Mesodermal cell (in vitro differentiated cells): ENCODE measurements around the gene PKP1.

Experiments used
- H3K27ac ChIP-seq: 2 replicates; pipeline ENCODE4 v1.7.0; 2013; ENCODE audit warnings: mild to moderate bottlenecking, low read depth, low read length, moderate library complexity; ENCODE audit not compliant: severe bottlenecking
- H3K36me3 ChIP-seq: 2 replicates; pipeline ENCODE4 v1.7.1; 2013; ENCODE audit warnings: mild to moderate bottlenecking, low read length, moderate library complexity; ENCODE audit not compliant: control insufficient read depth, insufficient read depth
- H3K4me1 ChIP-seq: one replicate; pipeline ENCODE4 v1.7.1; 2013; ENCODE audit warnings: mild to moderate bottlenecking, low read length; ENCODE audit not compliant: insufficient read depth, control insufficient read depth, poor library complexity, severe bottlenecking
- H3K4me3 ChIP-seq: 2 replicates; pipeline ENCODE4 v1.7.0; 2013; ENCODE audit warnings: low read length, control low read depth, mild to moderate bottlenecking; ENCODE audit not compliant: insufficient read depth, poor library complexity, severe bottlenecking; ENCODE audit errors: extremely low read depth
- H3K9me3 ChIP-seq: 2 replicates; pipeline ENCODE4 v1.7.1; 2013; ENCODE audit warnings: mild to moderate bottlenecking, low read length, moderate library complexity; ENCODE audit not compliant: control insufficient read depth
- WGBS, 2 experiments: methylation state at CpG; one replicate each; pipeline ENCODE4 v1.1.5; 2013; ENCODE audit warnings: missing lambda C conversion rate in 2 of 2; ENCODE audit not compliant: insufficient coverage in 2 of 2; 5-methylcytosine and 5-hydroxymethylcytosine counted together

Gene PKP1

DNA sequence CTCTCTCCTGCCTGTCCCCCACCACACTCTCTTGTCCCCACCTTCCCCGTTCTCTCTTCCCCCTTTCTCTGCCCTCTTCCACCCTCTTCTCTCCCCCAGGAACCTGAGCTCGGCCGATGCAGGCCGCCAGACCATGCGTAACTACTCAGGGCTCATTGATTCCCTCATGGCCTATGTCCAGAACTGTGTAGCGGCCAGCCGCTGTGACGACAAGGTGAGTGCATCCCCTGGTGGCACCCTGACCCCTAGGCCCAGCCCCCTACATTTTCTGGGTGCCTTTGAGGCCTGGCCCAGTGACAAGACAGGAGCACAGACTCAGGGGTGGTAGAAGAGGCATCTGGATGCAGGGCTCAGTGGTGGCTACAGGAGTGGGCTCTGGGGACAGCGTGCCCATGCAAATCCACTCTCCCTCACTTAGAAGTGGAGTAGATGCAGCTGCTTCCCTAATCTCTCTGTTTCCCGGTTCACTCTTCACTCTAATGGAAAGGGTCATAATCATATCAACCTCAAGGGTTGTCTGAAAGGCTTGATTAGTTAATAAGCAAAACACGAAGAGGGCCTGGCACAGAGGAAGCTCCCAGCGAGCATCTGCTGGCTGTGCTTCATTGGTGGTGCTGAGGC, 37.0 kb downstream of the PKP1 start:
- WGBS, 2 experiments = 90% methylated on average over 7 to 9 of the region's 12 CpGs
- H3K4me3 ChIP-seq = no peak overlapping the region

GRCh38 chr1:201321826-201322390, 38.6 kb downstream of the PKP1 start:
- 88 to 89% methylated on average over 13 to 15 of the region's 15 CpGs for WGBS, 2 experiments
- no peak overlapping the region for H3K4me3 ChIP-seq
- H3K9me3 ChIP-seq = no peaks in the 10 kb centered on the region
- H3K36me3 ChIP-seq = no peaks in the 10 kb centered on the region
- no peaks in the 10 kb centered on the region for H3K4me1 ChIP-seq
- no peak overlapping the region for H3K27ac ChIP-seq

More for the DNA sequence above, 37.0 kb downstream of the PKP1 start:
- Histone ChIP-seq H3K27ac (no peak overlapping the region), H3K36me3 (no peaks in the 10 kb centered on the region), H3K9me3 (no peaks in the 10 kb centered on the region), H3K4me1 (no peaks in the 10 kb centered on the region)

DNA sequence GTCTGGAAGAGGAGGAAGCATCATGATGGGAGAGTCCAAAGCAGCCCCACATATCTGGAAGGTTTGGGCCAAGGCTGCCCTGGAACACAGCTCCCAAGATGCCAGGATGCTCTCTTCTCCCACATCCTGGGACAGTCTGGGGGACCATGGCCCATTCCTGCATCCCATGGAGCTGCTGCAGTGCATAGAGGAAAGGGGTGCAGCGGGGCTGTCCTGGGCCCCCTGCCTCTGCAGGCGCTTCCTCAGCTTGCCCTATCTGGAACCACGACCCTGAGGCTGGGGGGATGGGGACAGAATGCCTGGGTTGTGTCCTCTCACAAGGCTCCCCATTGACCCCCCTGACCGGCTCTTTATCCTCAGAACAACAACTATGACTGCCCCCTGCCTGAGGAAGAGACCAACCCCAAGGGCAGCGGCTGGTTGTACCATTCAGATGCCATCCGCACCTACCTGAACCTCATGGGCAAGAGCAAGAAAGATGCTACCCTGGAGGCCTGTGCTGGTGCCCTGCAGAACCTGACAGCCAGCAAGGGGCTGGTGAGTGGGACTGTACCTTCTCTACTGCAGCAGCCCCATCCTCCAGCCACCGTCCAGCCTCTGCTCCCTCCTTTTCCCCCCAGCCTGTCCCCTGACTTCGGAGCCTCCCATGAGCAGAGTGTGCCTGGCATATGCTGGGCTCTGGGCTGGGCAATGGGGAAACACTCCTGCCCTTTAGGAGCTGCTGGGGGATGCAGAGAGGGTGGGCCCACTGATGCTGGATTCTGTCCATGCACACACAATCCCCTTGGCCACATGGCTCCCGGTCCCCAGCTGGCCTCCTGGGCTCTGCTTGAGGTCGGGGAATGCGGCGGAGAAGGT, 39.6 kb downstream of the PKP1 start:
- 88 to 90% methylated on average over 7 to 10 of the region's 12 CpGs for WGBS, 2 experiments
- Histone ChIP-seq H3K36me3 (no peaks in the 10 kb centered on the region), H3K4me1 (no peaks in the 10 kb centered on the region), H3K4me3 (no peak overlapping the region), H3K27ac (no peak overlapping the region), H3K9me3 (no peaks in the 10 kb centered on the region)

DNA sequence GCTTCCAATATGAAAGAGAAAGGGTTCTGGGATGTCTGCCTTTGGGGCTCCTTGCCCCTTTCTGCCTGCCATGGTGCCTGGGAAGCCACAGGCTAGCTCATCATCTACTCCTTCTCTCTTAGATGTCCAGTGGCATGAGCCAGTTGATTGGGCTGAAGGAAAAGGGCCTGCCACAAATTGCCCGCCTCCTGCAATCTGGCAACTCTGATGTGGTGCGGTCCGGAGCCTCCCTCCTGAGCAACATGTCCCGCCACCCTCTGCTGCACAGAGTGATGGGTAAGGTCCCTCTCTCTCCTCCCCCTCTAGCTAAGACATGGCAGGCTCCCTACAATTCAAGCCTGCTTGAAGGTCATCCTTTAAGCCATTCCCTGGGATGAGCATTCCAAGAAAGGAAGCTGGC, 41.0 kb downstream of the PKP1 start:
- H3K27ac ChIP-seq = no peak overlapping the region
- H3K36me3 ChIP-seq = no peaks in the 10 kb centered on the region
- WGBS, 2 experiments = 87 to 100% methylated on average over 3 of the region's 4 CpGs
- no peaks in the 10 kb centered on the region for H3K4me1 ChIP-seq
- no peaks in the 10 kb centered on the region for H3K9me3 ChIP-seq
- no peak overlapping the region for H3K4me3 ChIP-seq

- Histone ChIP-seq H3K27ac (no peak overlapping the region), H3K4me3 (no peak overlapping the region), H3K4me1 (no peaks in the 10 kb centered on the region), H3K36me3 (no peaks in the 10 kb centered on the region), H3K9me3 (no peaks in the 10 kb centered on the region)
- WGBS, 2 experiments = 69 to 79% methylated on average over 11 to 13 of the region's 16 CpGs
Observed at GRCh38 chr1:201324821-201325677, 41.7 kb downstream of the PKP1 start.

GRCh38 chr1:201325678-201326060, 42.4 kb downstream of the PKP1 start:
- WGBS, 2 experiments = 94 to 96% methylated on average over 8 of the region's 8 CpGs
- Histone ChIP-seq H3K4me1 (no peaks in the 10 kb centered on the region), H3K36me3 (no peaks in the 10 kb centered on the region), H3K9me3 (no peaks in the 10 kb centered on the region), H3K4me3 (no peak overlapping the region), H3K27ac (no peak overlapping the region)

- no peak overlapping the region for H3K4me3 ChIP-seq
- H3K9me3 ChIP-seq = no peaks in the 10 kb centered on the region
- WGBS, 2 experiments = 66 to 70% methylated on average over 4 of the region's 4 CpGs
- no peaks in the 10 kb centered on the region for H3K4me1 ChIP-seq
- no peak overlapping the region for H3K27ac ChIP-seq
- no peaks in the 10 kb centered on the region for H3K36me3 ChIP-seq
Observed at GRCh38 chr1:201326710-201327109, 43.4 kb downstream of the PKP1 start.

GRCh38 chr1:201327687-201328240, 44.5 kb downstream of the PKP1 start:
- Histone ChIP-seq H3K9me3 (no peaks in the 10 kb centered on the region), H3K27ac (no peak overlapping the region), H3K4me3 (no peak overlapping the region), H3K4me1 (no peaks in the 10 kb centered on the region), H3K36me3 (no peaks in the 10 kb centered on the region)
- WGBS, 2 experiments = 94% methylated on average over 5 to 7 of the region's 7 CpGs

- no peaks in the 10 kb centered on the region for H3K4me1 ChIP-seq
- no peak overlapping the region for H3K4me3 ChIP-seq
- H3K36me3 ChIP-seq = no peaks in the 10 kb centered on the region
- H3K9me3 ChIP-seq = no peaks in the 10 kb centered on the region
- no peak overlapping the region for H3K27ac ChIP-seq
- WGBS, 2 experiments = 89 to 94% methylated on average over 3 of the region's 4 CpGs
Observed at GRCh38 chr1:201328576-201328975, 45.3 kb downstream of the PKP1 start.

DNA sequence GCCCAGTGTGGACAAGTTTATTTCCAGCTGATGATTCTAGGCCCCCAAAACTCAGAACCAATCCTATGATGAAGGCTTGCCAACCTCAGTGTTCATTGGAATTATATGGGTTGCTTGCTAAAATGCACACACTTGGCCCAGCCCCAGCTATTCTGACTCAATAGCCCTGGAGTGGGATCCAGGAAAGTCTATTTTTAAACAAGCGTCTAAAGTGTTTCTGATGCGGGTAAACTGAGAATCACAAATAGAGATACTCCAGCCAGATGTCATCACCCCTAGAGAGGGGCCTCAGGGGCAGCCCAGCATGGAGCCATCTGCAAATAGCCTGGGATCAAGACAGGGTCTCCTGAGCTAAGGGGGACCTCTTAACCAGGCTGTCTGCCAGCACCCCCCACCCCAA, 46.0 kb downstream of the PKP1 start:
- Histone ChIP-seq H3K36me3 (no peaks in the 10 kb centered on the region), H3K27ac (no peak overlapping the region), H3K4me3 (no peak overlapping the region), H3K4me1 (no peaks in the 10 kb centered on the region), H3K9me3 (no peaks in the 10 kb centered on the region)
- WGBS, 2 experiments = 80 to 100% methylated on average over 1 to 2 of the region's 2 CpGs
